Measurements from ENCODE around the gene TMTC2. TPM values are rescaled to one million over a fixed set of nuclear protein-coding genes. Genes with fewer than 3 reads are reported as not detected.

Gene TMTC2
- total RNA-seq, 1 experiment from 2014 or later, result 1.7 TPM

- TF ChIP-seq CTCF (IDR thresholded peaks at IDR 0.05; ENCODE audit: unreplicated experiment), result no peak
- no peaks in the 10 kb centered on the region for H3K36me3 Mint-ChIP-seq (ENCODE audit: insufficient read depth, unreplicated experiment)
- ChIA-PET CTCF (no interaction called here), POLR2A (interaction anchor here (1.1 kb wide), 1 partner anchor 14 kb away, joined by 3 read pairs; no protein-coding TSS in a partner anchor)
- H3K27me3 Mint-ChIP-seq (ENCODE audit: insufficient read depth, unreplicated experiment), result no peaks in the 10 kb centered on the region
- DNase-seq (ENCODE audit: unreplicated experiment), result no peak
- no TSS peak for BruUV-seq (replicated peaks)
- no peak overlapping the region for H3K27ac Mint-ChIP-seq (ENCODE audit: low read depth, unreplicated experiment)
- intact Hi-C loops (cut with micrococcal nuclease), result no loop called here
- no peaks in the 10 kb centered on the region for H3K4me1 Mint-ChIP-seq (ENCODE audit: insufficient read depth, unreplicated experiment)
- no peak overlapping the region for H3K4me3 Mint-ChIP-seq (ENCODE audit: unreplicated experiment)
- no peaks in the 10 kb centered on the region for H3K9me3 Mint-ChIP-seq (ENCODE audit: unreplicated experiment)
Observed at GRCh38 chr12:82855872-82856271, 169.2 kb downstream of the TMTC2 start.

DNA sequence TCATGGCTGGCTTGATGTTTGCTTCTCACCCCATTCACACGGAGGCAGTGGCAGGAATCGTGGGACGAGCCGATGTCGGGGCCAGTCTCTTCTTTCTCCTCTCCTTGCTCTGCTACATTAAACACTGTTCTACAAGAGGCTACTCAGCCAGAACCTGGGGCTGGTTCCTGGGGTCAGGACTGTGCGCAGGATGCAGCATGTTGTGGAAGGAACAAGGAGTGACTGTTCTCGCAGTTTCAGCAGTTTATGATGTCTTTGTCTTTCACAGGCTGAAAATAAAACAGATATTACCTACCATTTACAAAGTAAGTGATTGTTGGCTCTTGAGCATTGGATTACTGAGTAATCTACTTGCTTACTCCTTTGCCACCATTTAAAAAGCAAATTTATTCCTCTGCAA, 170.6 kb downstream of the TMTC2 start:
- no peak overlapping the region for H3K4me3 Mint-ChIP-seq (ENCODE audit: unreplicated experiment)
- intact Hi-C loops (cut with micrococcal nuclease), result no loop called here
- H3K36me3 Mint-ChIP-seq (ENCODE audit: insufficient read depth, unreplicated experiment), result no peaks in the 10 kb centered on the region
- H3K27ac Mint-ChIP-seq (ENCODE audit: low read depth, unreplicated experiment), result no peak overlapping the region
- no peak for DNase-seq (ENCODE audit: unreplicated experiment)
- ChIA-PET POLR2A (no interaction called here), CTCF (no interaction called here)
- no peaks in the 10 kb centered on the region for H3K27me3 Mint-ChIP-seq (ENCODE audit: insufficient read depth, unreplicated experiment)
- H3K4me1 Mint-ChIP-seq (ENCODE audit: insufficient read depth, unreplicated experiment), result no peaks in the 10 kb centered on the region
- no TSS peak for BruUV-seq (replicated peaks)
- no peaks in the 10 kb centered on the region for H3K9me3 Mint-ChIP-seq (ENCODE audit: unreplicated experiment)
- no peak for TF ChIP-seq CTCF (IDR thresholded peaks at IDR 0.05; ENCODE audit: unreplicated experiment)

DNA sequence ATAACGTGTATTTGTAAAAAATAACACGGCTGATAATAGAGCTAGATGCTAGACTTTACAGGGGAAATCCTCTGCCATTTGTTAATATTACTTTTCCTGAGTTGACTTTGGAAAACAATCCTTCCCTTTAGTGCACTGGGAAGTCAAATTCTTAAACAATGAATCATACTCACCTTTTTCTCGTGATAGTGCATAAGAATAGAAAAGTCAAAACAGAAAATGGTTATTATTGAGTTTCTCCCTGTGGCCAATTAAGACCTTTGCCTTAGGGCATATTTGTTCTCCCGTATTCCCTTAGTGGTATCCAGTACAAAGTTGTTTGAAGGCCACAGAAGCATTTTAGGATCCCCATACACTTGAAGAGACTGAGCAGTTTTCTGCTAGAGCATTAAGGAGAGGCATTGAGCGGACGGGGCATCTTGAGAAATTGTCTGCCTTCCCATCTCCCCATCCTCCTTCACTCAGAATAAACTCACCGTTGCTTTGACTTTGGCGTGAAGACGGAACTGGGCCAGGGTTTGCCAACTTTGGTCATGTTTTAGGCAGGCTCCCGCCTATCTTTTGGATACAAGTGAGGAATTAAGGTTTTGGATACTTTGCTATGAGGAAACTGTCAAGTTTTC, 171.3 kb downstream of the TMTC2 start:
- DNase-seq (ENCODE audit: unreplicated experiment), result no peak
- H3K36me3 Mint-ChIP-seq (ENCODE audit: insufficient read depth, unreplicated experiment), result no peaks in the 10 kb centered on the region
- ChIA-PET POLR2A (no interaction called here), CTCF (no interaction called here)
- H3K27ac Mint-ChIP-seq (ENCODE audit: low read depth, unreplicated experiment), result no peak overlapping the region
- intact Hi-C loops (cut with micrococcal nuclease), result no loop called here
- no peaks in the 10 kb centered on the region for H3K4me1 Mint-ChIP-seq (ENCODE audit: insufficient read depth, unreplicated experiment)
- no peaks in the 10 kb centered on the region for H3K9me3 Mint-ChIP-seq (ENCODE audit: unreplicated experiment)
- BruUV-seq (replicated peaks), result no TSS peak
- no peak overlapping the region for H3K4me3 Mint-ChIP-seq (ENCODE audit: unreplicated experiment)
- TF ChIP-seq CTCF (IDR thresholded peaks at IDR 0.05; ENCODE audit: unreplicated experiment), result no peak
- H3K27me3 Mint-ChIP-seq (ENCODE audit: insufficient read depth, unreplicated experiment), result no peaks in the 10 kb centered on the region

- POLR2A ChIA-PET, result no interaction called here
- Mint-ChIP-seq H3K4me3 (ENCODE audit: unreplicated experiment) (no peak overlapping the region), H3K27me3 (ENCODE audit: insufficient read depth, unreplicated experiment) (no peaks in the 10 kb centered on the region), H3K4me1 (ENCODE audit: insufficient read depth, unreplicated experiment) (no peaks in the 10 kb centered on the region), H3K27ac (ENCODE audit: low read depth, unreplicated experiment) (no peak overlapping the region), H3K9me3 (ENCODE audit: unreplicated experiment) (no peaks in the 10 kb centered on the region), H3K36me3 (ENCODE audit: insufficient read depth, unreplicated experiment) (no peaks in the 10 kb centered on the region)
- CTCF ChIA-PET, result no interaction called here
- no TSS peak for BruUV-seq (replicated peaks)
- intact Hi-C loops (cut with micrococcal nuclease), result no loop called here
- DNase-seq (ENCODE audit: unreplicated experiment), result no peak
- TF ChIP-seq CTCF (IDR thresholded peaks at IDR 0.05; ENCODE audit: unreplicated experiment), result no peak
Observed at GRCh38 chr12:82858534-82858917, 171.8 kb downstream of the TMTC2 start.
